CD4-positive, alpha-beta T cell treated with Interferon alpha-2 for 1 hour (primary cell): ENCODE results near the gene CD1C.
"Not testable (repeated sequence)": the region's sequence is repeated elsewhere in the genome, so short reads cannot be mapped to it uniquely, and the experiment has no call there.

Experiments used
- DNase-seq, 2 donors: peaks; one replicate each; pipeline ENCODE4 v3.0.0-alpha.2; 2020 to 2022

Gene CD1C

DNA sequence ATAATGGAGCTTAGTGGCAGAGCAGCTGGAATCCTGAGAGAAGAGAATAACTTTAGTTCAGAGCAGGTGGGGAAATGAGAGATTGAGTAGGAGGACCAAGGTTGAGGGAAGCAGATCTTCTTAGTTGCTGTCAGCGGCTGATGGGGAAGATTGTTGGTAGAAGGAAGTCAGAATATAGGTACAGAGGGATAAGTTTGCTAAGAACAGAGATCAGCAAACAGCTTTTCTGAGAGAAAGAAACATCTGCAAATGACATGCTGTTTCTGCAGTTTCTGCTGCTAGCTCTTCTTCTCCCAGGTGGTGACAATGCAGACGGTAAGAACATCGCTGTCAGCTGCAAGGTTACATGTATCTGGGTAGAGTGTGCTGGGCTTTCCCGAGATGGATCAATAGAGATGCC is at the start of gene CD1C:
Gene CD1C, plus strand, starts transcription at position 113 of the 400 bp plus-strand sequence. Its CDS starts 142 bp downstream, at position 255.
- DNase-seq = no peak

DNA sequence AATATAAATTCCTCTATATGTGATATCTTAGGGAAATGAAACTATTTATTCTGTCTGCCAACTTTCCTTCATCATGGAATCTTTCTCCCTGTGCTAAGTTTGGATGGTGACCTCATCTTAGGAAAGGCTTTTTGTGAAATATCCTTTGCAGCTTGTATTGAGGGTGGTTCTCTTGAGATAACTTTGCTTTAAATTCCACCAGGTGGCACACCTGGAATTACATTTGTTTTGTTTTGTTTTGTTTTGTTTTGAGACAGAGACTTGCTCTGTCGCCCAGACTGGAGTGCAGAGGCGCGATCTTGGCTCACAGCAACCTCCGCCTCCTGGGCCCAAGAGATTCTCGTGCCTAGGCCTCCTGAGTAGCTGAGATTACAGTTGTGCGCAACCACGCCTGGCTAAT is 43.1 kb upstream of the CD1C start:
- DNase-seq = peak in 1 of 2 donors; percentile 18

DNA sequence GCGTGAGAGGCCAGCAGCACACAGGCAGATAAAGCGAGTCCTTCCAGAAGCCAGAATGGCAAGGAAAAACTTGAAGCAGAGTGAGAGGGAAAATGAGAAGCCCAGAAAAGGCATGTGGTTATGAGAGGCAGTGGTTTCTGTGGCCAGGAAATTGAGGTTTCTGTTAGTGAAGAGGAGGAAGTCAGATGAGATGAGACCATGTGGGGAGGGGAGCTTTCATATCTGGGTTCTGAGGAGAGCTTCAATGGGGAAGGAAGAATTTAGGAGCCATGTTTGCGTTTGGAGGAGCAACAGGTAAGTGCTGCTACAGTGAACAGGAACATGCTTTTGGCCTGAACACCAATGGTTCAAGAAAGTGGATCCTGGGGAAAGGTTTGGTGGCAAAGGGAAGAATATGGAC is 41.6 kb upstream of the CD1C start:
- DNase-seq = peak; percentile 56 to 61

DNA sequence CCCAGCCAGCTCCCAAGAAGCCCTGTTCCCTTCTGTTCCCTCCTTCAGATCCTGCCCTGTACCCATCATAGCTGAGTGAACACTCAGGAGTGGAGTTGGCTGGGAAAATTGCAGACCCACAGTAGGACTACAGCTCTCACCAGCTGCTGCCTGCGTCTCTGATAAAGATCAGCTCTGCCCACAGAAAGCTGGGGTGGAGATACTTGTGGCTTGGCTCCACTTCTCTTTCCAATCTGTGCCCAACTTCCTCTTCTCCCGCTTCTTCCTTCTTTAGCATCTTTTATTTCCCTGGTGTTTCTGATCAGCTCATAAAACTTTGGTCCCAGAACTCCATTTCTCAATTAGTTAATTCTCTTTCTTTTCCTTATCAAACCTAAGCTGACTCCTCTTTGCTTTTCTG is 41.0 kb upstream of the CD1C start:
- DNase-seq = no peak

DNA sequence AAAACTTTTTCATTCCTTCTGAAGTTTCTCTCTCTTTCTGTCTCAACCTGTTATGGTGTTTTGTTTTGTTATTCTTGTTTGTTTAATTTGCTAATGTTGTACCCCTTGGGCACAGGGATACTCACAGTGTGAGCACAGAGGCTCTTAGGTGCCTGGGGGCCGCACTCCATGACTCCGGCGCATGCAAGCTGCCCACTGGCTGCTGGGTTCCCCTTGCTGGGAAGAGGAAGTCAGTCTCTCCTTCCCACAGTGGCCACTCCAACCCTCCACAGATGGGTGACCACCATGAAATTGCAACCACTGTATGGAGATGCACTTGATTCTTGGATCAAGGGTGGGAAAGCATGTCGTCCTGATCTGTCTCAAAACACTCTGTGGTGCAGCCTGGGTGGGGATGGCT is 40.1 kb upstream of the CD1C start:
- no peak for DNase-seq

DNA sequence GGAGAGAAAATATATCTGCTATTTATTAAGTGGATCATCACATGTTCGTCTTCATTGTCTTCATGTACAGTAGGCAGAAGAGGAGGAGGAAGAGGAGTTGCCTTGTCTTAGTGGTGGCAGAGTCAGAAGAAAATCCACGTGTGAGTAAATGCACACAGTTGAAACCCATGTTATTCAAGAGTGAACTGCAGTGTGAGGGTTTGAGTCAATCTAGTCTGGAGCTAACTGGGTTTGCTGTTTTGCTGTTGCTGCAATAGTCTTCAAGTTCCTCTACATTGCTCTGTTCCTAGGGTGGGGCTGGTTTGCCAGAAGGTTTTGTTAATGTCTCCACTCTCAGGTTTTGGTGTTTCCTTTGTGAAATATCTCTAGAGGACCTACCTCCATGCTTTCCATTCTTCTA is 38.6 kb upstream of the CD1C start:
- DNase-seq = no peak

DNA sequence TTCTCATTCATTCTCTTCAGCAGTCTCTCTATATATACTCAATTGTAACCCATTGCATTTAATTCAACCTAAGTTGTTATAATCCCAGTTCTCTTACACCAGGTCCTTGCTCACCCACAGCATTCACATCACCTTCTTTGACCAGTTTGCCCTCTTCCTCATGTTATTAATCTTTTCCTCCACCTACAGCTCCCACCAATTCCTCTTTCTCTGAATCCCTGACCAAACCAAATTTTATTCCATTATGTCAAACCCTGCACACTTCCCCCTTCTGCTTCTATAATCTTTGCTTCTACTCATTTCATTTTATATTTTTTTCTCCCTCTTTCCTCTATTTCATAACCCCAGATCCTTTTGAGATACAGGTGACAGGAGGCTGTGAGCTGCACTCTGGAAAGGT is 34.1 kb upstream of the CD1C start:
- DNase-seq = no peak

DNA sequence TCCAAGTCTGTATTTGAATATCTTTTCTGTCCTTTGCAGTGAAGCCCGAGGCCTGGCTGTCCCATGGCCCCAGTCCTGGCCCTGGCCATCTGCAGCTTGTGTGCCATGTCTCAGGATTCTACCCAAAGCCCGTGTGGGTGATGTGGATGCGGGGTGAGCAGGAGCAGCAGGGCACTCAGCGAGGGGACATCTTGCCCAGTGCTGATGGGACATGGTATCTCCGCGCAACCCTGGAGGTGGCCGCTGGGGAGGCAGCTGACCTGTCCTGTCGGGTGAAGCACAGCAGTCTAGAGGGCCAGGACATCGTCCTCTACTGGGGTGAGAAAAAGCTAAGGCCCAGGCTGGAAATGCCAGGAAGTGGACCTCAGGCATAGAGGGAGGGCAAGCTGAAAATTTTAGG is 33.0 kb upstream of the CD1C start:
- DNase-seq = not testable (repeated sequence)

DNA sequence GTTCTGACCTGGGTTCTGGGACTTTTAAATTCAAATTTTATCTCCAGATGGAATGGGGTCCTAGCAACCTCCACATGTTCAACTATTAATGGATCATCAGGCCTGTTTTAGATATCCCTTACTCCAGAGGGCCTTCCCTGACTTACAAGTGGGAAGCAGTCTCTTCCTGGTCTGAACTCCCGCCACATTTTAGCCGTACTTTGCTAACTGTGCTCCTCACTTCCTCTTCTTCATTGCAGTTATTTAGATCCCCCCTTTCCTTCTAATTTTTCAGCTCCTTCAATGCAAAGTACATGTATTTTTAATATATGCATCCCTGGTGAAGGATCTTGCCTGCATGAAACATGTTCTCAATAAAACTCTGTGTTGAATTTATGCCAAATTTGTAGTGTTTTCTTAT is 31.8 kb upstream of the CD1C start:
- no peak for DNase-seq

DNA sequence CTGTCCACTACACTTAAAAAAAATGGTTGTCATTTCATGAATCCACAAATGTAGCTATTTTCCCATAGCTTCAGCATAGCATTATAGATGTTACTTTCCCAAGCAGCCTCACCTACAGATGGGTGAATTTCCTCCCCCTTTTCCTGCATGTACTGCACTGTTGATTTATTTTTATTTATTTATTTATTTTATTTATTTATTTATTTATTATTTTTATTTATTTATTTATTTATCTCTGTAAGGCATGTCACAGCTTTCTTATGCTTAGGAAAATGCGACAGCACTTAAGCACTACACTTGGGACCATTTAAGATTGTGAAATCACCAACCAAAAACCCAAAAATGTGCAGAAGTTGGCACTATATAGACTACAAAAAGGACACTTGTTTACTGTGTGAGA is 30.6 kb upstream of the CD1C start:
- no peak for DNase-seq

DNA sequence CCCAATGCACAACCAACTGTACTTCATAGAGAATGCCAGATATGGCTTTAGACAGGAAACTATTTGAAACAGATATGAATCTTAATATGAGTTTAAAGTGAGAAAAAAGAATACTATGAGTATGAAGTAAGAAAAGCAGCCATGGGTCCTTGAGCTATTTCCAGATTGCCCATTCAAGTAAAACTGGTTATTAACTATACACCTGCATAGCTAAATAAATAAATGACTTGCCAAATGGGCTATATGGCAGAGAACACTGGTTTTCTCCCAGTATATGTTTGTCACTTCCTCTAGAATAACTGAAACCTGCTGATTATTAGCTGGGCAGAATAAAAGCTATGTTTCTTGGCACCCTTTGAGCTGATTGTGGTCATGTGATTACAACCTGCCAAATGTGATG is 17.0 kb upstream of the CD1C start:
- no peak for DNase-seq

DNA sequence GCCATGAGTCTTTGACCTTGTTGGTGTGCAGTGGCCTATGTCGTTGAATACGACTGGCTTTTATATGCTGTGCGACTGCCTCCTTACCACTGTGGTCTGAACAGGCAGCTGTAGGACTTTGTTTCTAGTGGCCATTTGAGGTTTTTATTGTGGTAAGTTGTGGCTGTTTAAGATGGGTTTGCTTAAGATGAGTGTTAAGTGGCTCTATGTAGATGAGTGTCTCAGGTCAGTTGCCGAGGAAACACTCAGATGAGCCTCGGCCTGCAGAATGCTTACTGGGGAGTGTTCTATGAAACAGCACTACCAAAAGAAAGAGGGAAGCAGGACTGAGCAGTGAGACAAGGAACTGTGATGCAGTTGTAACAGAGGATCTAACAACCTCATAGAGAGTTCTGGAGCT is 14.9 kb upstream of the CD1C start:
- no peak for DNase-seq

DNA sequence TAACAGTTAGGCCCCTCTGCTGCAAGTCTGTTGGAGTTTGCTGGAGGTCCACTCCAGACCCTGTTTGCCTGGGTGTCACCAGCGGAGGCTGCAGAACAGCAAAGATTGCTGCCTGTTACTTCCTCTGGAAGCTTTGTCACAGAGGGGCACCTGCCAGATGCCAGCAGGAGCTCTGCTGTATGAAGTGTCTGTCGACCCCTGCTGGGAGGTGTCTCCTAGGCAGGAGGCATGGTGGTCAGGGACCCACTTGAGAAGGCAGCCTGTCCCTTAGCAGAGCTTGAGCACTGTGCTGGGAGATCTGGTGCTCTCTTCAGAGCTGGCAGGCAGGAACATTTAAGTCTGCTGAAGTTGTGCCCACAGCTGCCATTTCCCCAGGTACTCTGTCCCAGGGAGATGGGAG is 7.3 kb upstream of the CD1C start:
- DNase-seq = not testable (repeated sequence)

DNA sequence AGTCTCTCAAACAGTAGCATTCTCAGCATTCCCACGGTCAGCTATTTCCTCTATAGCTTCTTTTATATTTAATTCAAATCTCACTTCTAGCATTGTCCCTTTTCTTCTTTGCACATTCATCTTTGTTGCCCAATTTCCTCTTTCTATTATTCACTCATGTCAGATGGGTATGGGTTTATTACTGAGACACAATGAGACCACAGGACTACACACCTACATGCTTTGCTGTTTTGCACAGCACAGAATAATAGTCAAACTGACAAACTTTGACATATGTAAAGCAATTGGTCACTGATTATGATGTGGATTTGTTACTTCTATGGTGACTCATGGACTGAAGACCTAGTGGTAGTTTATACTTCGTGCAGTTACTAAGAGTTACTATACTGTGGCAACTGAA is 5.8 kb upstream of the CD1C start:
- no peak for DNase-seq

DNA sequence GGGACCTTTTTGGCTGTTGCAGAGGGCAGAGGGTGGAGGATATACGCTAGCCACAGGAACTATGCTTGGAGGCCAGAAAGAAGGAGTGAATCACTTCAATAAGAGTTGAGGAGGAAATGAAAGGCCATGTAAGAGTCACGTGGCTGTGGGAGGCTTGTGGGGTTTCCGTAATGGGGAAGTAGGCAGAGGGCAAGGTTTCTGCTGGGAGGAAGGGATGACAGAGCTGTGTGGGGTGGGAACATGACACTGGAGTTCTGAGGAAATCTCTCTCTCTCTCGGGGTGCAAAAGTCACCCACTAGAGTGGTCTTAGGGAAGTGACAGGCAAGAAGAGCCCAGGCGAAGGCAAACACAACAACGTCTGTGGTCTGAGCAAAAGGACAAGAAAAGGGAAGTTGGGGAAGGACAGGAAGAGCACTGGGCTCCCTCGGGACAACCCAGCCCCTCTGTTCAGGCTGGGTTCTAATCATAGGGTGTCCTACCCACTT is 3.9 kb upstream of the CD1C start:
- DNase-seq = peak; percentile 17 to 78

DNA sequence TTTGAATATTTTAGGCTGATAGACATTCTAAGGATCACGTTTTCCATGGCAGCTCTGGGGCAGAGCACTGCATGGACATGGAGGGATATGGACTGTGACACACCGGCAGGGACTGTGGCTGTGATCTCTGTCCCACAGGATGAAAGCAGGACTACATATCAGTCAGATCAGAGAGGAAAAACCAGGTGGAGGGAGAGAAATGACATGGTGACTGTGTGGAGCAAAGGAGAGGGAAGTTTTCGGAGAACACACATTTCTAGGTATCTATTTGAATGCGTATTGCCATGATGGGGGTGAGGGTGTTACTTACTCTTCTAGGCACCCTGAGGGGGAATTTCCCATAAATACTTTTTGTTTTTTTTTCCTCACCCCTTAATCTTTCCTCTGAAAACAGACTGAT is 3.2 kb upstream of the CD1C start:
- no peak for DNase-seq

DNA sequence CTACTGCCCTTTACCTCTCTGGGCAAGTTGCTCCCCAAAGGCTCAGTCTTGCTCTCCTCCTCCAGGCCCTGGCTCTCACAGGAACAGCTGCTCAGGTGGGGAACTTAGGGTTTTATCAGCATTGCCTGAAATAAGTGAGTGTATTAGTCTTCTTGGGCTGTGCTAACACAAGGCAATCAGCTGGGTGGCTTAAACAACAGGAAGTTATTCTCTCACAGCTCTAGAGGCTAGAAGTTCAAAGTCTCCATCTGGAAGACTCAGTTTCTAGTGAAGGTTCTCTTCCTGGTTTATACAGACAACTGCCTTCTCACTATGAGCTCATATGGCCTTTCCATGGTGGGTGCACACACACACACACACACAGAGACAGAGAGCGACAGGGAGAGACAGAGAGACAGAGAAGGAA is 2.8 kb upstream of the CD1C start:
- no peak for DNase-seq

DNA sequence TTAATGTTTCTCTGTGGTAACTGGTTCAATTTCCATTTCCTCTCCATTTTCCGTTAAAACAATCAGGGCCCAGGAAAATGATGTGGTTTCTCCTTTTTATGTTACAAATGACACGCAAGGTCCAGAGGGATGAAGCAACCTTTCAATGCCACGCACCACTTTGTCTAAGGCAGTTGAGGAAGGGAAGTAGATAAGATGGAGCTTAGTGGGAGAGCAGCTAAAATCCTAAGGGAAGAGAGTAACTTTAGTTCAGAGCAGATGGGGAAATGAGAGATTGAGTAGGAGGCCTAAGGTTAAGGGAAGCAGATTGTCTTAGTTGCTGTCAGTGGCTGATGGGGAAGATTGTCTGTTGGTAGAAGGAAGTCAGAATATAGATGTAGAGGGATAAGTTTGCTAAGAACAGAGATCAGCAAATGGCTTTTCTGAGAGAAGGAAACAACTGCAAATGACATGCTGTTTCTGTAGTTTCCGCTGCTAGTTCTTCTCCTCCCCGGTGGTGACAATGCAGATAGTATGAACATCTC is 660 bp downstream of the CD1C start:
- no peak for DNase-seq

DNA sequence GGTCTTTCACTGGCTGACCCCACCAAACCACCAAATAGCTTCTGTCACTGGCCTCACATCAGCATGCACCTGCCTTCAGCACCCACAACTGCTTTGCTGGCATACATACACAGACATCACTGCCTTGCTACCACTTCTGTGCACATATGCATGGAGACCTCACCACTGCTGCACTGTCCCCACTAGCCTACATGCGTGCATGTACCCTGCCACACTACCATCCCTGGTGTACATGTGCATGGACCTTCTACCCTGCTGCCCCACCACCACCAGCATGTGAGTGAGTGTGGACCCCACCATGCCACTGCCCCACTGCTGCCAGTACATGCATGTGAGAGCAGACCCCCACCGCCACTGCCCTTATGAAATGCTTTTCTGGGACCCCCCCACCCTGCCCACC is 6.1 kb downstream of the CD1C start:
- no peak for DNase-seq

DNA sequence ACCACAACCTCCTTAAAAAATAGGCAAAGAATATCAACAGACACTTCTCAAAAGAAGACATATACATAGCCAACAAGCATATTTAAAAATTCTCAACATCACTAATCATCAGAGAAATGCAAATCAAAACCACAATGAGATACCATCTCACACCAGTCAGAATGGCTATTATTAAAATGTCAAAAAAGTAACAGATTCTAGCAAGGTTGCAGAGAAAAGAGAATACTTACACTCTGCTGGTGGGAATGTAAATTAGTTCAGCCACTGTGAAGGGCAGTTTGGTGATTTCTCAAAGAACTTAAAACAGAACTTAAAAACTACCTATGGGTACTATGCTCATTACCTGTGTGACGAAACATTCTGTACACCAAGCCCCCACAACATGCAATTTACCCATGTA is 20.9 kb downstream of the CD1C start:
- DNase-seq = no peak

DNA sequence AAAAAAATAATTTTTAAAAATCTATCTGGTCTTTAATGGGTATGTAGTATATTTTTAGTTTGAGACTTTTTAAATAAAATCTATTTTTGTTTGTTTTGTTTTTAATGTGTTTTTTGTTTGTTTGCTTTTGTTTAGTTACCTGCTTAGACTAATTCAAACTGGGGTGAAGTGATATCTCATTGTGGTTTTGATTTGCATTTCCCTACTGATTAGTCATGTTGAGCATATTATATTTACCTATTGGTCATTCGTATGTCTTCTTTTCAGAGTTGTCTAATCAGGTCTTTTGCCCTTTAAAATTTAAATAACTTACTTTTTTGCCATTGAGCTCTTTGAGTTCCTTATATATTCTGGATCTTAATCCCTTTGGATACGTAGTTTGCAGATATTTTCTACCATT is 21.3 kb downstream of the CD1C start:
- no peak for DNase-seq

DNA sequence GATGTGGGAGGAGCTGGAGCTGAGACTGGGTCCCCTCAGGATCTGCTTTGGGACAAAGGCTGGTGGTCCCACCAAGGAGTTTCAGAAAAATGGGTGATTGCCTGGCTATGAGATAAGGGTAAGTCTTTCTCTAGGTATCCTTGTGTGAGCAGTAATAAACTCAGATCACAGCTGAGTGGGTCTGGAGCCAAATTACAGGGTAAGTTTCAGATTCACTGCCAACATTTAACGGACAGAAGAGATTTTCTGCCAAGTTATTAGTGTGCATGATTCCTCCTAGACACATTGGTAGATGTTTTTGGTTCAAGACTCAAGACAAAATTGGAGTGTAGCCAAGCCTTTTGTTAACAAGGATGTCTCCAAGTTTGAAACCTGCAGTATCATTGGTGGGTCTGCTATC is 34.1 kb downstream of the CD1C start:
- no peak for DNase-seq

DNA sequence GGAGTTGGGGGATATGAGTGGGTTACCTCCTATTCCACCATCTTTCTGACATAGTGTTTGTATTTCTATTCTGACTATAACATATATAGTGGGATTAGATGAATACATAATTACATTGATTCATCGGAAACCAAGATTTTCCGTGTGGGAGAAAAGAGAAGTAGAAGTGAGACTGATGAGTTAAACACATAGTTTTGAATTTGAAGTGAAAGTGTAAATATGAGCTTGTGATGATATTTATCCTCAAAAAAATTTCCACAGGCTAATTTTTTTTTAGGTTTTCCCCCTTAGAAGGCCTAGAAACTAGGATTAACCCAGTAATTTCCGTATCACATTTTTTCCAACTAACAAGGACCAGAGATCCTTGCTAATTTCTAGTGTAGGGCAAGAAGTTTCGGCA is 34.7 kb downstream of the CD1C start:
- DNase-seq = no peak

DNA sequence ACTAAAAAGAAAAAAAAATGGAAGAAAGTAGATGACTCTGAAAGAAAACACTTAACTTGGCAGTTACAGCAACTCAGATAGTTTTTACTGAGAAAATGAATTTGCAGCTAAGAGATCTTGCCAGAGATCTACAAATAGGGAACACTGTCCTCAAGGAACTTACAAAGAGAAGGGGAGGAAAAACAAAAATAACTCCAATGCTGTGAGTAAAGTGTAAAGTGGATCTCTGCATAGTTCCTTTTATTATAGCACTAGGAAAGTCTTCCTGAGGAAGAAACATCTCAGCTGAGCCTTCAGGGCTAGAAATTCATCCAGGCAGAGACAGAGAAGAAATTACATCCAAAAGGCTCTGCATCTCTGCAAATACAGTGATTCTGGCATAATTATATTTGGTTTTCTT is 37.8 kb downstream of the CD1C start:
- DNase-seq = no peak

DNA sequence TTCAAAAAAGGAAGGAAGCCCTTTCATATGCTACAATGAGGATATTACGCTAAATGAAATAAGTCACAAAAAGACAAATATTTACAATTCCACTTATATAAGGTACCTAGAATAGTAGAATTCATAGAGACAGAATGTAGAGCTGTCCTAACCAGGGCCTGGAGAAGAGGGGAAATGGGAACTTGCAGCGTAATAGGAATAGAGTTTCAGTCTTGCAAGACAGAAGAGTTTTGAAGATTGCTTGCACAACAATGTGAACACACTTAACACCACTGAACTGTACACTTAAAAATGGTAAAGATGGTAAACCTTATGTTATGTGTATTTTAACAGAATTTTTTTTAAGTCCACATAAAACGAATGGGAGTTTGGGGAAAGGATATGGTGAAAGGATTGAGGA is 38.7 kb downstream of the CD1C start:
- DNase-seq = no peak

DNA sequence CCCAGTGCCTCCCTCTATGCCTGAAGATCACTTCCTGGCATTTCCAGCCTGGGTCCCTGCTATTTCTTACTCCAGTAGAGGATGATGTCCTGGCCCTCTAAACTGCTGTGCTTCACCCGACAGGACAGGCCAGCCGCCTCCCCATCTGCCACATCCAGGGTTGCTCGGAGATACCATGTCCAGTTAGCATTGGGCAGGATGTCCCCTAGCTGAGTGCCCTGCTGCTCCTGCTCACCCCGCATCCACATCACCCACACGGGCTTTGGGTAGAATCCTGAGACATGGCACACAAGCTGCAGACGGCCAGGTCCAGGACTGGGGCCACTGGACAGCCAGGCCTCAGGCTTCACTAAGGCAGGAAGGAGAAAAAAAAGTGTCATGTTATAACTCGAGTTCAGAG is 39.6 kb downstream of the CD1C start:
- no peak for DNase-seq
